Astrocyte of the cerebellum (primary cell): ENCODE results near the gene OSGEP.
A peak's percentile ranks its signal among the peaks of the same experiment; 100 is the strongest.

ENCODE experiments used
- DNase-seq: peaks from one replicate; pipeline ENCODE4 v3.0.0-alpha.2; 2011; ENCODE audit warnings: low read depth
- H3K4me3 ChIP-seq: 2 replicates; pipeline ENCODE4 v1.5.1; 2011; ENCODE audit warnings: mild to moderate bottlenecking, low read depth, low read length, moderate library complexity
- in situ Hi-C: cut with HindIII; loops from 2 replicates; pipeline ENCODE4 v1.10.0; 2017; ENCODE audit warnings: low sequenced_read_pairs
- TF ChIP-seq, protein P1 (sequence below): IDR thresholded peaks from 2 replicates; pipeline ENCODE4 v1.5.1; 2012; ENCODE audit warnings: low read length, low read depth, moderate library complexity, mild to moderate bottlenecking; ENCODE audit errors: missing control alignments

OSGEP gene

DNA sequence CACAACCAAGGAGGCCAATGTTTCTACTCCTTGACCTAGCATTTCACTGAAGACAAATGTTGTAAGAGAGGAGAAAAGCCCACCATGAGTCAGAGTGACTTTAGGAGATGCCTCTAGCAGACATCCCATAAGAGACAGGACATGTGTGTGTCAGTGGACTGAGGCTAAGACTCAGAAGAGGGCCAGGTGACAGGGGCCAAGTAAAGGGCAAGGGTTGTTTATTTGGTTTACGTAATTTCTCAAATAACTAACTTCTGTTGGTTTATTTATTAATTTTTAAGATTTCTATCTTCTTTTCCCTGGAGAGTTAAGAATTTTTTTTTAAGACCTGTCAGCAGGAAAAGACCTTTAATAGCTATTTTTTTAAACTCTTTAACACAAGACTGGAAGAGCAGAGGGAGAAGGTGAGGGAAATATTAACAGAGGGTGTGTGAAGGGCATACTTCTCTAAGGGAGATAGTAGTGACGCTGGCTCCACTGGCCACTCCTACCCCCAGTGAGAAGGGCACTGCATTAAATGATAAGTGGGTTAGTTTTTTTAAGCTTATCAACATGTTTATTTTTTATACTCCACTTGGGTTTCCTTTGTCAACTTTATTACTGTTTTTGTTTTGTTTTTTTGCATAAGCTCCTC is 18.0 kb upstream of the OSGEP start:
- DNase-seq: no peak
- H3K4me3 ChIP-seq: no peak overlapping the region
- TF ChIP-seq, protein P1, sequence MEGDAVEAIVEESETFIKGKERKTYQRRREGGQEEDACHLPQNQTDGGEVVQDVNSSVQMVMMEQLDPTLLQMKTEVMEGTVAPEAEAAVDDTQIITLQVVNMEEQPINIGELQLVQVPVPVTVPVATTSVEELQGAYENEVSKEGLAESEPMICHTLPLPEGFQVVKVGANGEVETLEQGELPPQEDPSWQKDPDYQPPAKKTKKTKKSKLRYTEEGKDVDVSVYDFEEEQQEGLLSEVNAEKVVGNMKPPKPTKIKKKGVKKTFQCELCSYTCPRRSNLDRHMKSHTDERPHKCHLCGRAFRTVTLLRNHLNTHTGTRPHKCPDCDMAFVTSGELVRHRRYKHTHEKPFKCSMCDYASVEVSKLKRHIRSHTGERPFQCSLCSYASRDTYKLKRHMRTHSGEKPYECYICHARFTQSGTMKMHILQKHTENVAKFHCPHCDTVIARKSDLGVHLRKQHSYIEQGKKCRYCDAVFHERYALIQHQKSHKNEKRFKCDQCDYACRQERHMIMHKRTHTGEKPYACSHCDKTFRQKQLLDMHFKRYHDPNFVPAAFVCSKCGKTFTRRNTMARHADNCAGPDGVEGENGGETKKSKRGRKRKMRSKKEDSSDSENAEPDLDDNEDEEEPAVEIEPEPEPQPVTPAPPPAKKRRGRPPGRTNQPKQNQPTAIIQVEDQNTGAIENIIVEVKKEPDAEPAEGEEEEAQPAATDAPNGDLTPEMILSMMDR: no peak
- in situ Hi-C loops: loop anchor here (5.0 to 10.0 kb wide), 2 partner anchors 72 to 75 kb away; no protein-coding TSS in a partner anchor

DNA sequence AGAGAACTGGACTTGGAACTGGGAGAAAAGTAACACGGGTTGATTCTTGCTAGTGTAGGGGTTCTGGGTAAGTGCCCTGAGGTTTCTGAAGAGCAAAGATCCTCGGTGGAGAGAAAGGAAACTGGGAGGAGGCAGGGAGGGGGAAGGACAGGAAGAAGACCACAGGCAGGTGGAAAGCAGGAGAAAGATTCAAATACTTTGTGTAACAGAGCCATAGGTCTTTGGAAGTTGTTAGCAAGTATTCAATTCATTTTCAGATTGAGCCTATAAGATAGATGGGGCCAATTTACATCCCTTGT is 15.9 kb upstream of the OSGEP start:
- DNase-seq: no peak
- H3K4me3 ChIP-seq: peak overlapping the region; percentile 87
- in situ Hi-C loops: loop anchor here (5.0 to 10.0 kb wide), 2 partner anchors 73 to 74 kb away; no protein-coding TSS in a partner anchor
- TF ChIP-seq, protein P1: no peak

DNA sequence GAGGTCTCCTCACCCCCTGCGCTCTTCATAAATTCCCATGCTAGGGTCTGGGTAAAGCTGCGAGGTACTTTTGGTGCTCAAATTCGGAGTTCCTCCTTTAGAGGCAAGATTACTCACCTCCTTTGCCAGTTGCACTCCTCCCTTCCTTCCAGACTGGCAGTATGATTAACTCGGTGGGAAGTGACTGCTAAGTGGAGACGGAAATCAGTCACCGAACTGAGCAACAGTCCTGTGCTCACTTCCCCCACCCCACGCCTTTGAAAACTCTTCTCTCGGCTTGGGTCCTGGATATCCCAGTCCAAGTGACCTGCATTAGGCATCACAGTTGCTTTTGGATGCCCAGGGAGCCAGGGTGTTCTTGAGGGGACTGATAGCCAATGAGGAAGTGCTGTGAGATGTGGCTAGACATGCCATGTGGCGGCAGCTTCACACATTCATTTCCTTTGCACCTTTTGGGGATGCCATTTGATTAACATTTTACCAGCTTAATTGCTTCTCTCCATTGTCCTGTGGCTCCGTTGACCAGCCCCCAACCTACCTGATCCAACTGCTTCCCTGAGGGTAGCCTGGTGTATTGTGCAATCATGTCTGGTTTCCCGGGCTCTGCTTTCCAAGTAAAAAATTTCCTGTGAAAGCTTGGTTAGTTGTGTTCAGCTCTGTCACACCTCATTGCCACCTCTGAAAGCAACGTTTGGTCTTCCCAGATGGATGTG is 15.4 kb upstream of the OSGEP start:
- in situ Hi-C loops: loop anchor here (5.0 to 10.0 kb wide), 2 partner anchors 73 to 75 kb away; no protein-coding TSS in a partner anchor
- no peak for DNase-seq
- peak overlapping the region; percentile 87 for H3K4me3 ChIP-seq
- TF ChIP-seq, protein P1: no peak

DNA sequence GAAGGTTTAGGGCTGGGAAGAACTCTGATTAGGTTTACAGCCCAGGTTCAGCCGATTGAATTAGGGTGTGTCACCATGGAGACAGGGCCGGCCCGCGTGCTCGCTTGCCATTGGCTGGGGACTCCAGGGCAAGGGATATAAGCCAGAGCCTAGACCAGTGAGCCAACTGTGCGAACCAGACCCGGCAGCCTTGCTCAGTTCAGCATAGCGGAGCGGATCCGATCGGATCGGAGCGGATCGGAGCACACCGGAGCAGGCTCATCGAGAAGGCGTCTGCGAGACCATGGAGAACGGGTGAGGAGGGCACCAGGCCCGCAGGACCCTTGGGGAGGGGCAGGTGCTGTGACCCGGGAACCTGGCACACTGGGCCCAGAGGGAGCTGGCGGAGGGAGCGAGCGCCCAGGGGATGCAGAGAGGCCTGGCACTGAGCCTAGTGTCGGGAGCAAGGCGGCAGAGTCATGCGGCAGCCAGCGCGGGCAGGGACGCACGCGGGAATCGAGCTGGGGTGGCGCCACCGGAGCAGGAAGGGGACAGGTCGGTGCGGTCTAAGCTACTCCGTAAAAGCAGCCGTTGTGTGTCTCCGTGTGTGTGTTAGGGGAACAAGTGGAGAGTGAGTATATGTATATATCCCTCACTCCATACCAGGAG is 14.8 kb upstream of the OSGEP start, which contains the start of gene PNP:
PNP (plus strand) TSS at position 165 of the 648 bp plus-strand sequence; CDS start at position 284, 119 bp downstream.
- in situ Hi-C loops: no loop called here
- H3K4me3 ChIP-seq: peak within 1 kb of the TSS; percentile 87
- TF ChIP-seq, protein P1: no peak
- peak; percentile 60 for DNase-seq

DNA sequence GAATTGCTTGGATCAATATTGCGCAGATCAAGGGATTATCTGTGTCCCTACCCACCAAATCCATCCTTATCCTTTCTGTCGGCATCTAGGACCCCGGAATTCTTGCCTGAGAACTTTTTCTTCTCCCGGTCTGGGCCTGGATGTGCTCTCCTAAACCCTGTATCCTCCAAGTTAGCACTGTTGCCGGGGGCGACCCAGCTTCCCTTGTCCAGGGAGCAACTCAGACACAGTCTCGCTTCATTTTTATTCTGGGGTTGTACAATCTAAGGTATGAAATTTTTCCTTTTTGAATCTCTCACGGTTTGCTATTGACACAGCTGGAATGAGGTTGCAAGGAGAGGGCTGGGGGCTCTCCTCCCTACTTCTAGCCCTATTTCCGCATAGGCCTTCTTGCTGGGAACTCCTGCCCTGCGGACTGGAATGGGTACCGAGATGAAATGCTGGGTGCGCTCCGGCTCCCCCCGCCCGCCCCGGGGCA is 14.2 kb upstream of the OSGEP start:
- H3K4me3 ChIP-seq: peak overlapping the region; percentile 87
- DNase-seq: no peak
- TF ChIP-seq, protein P1: no peak
- in situ Hi-C loops: no loop called here
